ENCODE results near the gene KIAA0232.

DNA sequence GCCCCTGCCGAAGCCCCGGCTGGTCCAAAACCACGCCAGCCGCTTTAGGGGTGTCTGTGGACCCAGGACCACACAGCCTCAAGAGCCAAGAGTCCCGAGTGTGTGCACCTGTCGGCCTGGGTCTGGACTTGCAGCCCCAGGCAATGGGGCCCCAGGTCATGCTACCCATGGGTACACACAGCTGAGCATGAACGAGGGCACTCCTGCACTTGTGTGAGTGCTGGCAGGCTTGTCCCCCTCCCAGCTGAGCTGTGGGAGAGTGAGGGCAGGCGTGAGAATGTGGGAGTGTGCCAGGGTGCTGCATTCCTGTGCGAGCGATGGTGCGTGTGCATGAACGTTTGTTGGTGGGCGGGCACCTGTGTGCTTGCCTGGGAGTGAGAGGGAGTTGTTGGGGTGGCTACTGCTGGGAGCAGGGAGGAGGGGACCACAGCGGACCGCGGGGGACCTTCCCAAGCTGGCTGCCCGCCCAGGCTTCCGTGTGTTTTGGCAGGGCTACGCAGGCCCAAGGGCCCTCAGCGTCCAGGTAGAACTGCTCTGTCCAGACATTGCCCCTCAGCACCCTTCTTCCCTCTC lies 35.7 kb upstream of the KIAA0232 start:
- TF ChIP-seq, protein P1, sequence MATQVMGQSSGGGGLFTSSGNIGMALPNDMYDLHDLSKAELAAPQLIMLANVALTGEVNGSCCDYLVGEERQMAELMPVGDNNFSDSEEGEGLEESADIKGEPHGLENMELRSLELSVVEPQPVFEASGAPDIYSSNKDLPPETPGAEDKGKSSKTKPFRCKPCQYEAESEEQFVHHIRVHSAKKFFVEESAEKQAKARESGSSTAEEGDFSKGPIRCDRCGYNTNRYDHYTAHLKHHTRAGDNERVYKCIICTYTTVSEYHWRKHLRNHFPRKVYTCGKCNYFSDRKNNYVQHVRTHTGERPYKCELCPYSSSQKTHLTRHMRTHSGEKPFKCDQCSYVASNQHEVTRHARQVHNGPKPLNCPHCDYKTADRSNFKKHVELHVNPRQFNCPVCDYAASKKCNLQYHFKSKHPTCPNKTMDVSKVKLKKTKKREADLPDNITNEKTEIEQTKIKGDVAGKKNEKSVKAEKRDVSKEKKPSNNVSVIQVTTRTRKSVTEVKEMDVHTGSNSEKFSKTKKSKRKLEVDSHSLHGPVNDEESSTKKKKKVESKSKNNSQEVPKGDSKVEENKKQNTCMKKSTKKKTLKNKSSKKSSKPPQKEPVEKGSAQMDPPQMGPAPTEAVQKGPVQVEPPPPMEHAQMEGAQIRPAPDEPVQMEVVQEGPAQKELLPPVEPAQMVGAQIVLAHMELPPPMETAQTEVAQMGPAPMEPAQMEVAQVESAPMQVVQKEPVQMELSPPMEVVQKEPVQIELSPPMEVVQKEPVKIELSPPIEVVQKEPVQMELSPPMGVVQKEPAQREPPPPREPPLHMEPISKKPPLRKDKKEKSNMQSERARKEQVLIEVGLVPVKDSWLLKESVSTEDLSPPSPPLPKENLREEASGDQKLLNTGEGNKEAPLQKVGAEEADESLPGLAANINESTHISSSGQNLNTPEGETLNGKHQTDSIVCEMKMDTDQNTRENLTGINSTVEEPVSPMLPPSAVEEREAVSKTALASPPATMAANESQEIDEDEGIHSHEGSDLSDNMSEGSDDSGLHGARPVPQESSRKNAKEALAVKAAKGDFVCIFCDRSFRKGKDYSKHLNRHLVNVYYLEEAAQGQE (IDR thresholded peaks at IDR 0.05; ENCODE audit: borderline replicate concordance) = no peak
- TF ChIP-seq MXI1 (conservative IDR thresholded peaks at IDR 0.05; ENCODE audit: poor library complexity, severe bottlenecking) (no peak), TAF1 (IDR thresholded peaks at IDR 0.05; ENCODE audit: low read depth) (no peak), RAD21 (conservative IDR thresholded peaks at IDR 0.05) (no peak), EZH2 (IDR thresholded peaks at IDR 0.05; ENCODE audit: borderline replicate concordance, insufficient read depth, low read length, poor library complexity, severe bottlenecking) (no peak)
- TF ChIP-seq, protein P2, sequence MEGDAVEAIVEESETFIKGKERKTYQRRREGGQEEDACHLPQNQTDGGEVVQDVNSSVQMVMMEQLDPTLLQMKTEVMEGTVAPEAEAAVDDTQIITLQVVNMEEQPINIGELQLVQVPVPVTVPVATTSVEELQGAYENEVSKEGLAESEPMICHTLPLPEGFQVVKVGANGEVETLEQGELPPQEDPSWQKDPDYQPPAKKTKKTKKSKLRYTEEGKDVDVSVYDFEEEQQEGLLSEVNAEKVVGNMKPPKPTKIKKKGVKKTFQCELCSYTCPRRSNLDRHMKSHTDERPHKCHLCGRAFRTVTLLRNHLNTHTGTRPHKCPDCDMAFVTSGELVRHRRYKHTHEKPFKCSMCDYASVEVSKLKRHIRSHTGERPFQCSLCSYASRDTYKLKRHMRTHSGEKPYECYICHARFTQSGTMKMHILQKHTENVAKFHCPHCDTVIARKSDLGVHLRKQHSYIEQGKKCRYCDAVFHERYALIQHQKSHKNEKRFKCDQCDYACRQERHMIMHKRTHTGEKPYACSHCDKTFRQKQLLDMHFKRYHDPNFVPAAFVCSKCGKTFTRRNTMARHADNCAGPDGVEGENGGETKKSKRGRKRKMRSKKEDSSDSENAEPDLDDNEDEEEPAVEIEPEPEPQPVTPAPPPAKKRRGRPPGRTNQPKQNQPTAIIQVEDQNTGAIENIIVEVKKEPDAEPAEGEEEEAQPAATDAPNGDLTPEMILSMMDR (IDR thresholded peaks at IDR 0.05; ENCODE audit: poor library complexity, severe bottlenecking) = no peak

Data from neural cell (in vitro differentiated cells).